Gastrocnemius medialis (tissue), 4 donors: ENCODE measurements around the gene PARD3.

Source experiments
- POLR2A ChIP-seq, 2 donors: fragments of 450-650 bp; IDR thresholded peaks; one replicate each; pipeline ENCODE4 v1.6.1; 2017; ENCODE audit warnings: antibody characterized with exemption in 2 of 2, mild to moderate bottlenecking in 2 of 2, moderate library complexity in 2 of 2
- TF ChIP-seq, protein P1 (sequence below), 5 experiments: fragments of 450-650 bp in 3 of 5; fragments of 200-600 bp in 2 of 5; sonication (generic) in 2 of 5; IDR thresholded peaks in 4 of 5; conservative IDR thresholded peaks in 1 of 5; 1 replicate in 4 of 5; 2 replicates in 1 of 5; pipeline ENCODE4 v1.5.1; 2016 to 2019; ENCODE audit warnings: antibody characterized with exemption in 5 of 5, mild to moderate bottlenecking in 3 of 5, moderate library complexity in 3 of 5

DNA sequence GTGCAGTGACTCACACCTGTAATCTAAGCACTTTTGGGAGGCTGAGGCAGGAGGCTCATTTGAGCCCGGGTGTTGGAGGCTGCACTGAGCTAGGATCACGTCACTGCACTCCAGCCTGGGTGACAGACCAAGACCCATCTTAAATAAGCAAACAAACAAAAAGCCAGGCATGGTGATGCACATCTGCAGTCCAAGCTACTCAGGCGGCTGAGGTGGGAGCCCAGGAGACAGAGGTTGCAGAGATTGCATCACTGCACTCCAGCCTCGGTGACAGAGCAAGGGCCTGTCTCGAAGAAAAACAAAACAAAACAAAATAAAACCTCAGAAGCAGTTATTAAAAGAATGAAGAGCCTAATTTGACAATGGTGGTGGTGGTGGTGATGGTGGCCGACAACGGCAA lies 132.5 kb downstream of the PARD3 start:
- TF ChIP-seq, protein P1, sequence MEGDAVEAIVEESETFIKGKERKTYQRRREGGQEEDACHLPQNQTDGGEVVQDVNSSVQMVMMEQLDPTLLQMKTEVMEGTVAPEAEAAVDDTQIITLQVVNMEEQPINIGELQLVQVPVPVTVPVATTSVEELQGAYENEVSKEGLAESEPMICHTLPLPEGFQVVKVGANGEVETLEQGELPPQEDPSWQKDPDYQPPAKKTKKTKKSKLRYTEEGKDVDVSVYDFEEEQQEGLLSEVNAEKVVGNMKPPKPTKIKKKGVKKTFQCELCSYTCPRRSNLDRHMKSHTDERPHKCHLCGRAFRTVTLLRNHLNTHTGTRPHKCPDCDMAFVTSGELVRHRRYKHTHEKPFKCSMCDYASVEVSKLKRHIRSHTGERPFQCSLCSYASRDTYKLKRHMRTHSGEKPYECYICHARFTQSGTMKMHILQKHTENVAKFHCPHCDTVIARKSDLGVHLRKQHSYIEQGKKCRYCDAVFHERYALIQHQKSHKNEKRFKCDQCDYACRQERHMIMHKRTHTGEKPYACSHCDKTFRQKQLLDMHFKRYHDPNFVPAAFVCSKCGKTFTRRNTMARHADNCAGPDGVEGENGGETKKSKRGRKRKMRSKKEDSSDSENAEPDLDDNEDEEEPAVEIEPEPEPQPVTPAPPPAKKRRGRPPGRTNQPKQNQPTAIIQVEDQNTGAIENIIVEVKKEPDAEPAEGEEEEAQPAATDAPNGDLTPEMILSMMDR (IDR thresholded peaks at IDR 0.05 in 4 of 5, conservative IDR thresholded peaks at IDR 0.05 in 1 of 5) = no peak
- TF ChIP-seq POLR2A (IDR thresholded peaks at IDR 0.05) = no peak
